HepG2 (cell line): ENCODE measurements around the gene HIF3A. TPM values are rescaled to one million over a fixed set of nuclear protein-coding genes. Genes with fewer than 3 reads are reported as not detected.
A peak's percentile ranks its signal among the peaks of the same experiment; 100 is the strongest.
"Not testable (repeated sequence)": the region's sequence is repeated elsewhere in the genome, so short reads cannot be mapped to it uniquely, and the experiment has no call there.

Source experiments
- ATAC-seq: fragments of 200-7000 bp; cut with Tn5 transposase; 3 replicates; pipeline ENCODE4 v1.9.1; 2020; ENCODE audit warnings: mild to moderate bottlenecking, moderate library complexity
- BruUV-seq: library from RNA; stranded (reverse); fragments of 400-500 nt; replicated peaks from 2 replicates; lab custom pipeline; 2021; lab: Mats Ljungman, UMichigan
- CTCF ChIA-PET: fragments of 300-600 bp; formaldehyde crosslinking; extraction: SDS; loops from one replicate; lab custom pipeline; 2021; ENCODE audit warnings: low total read pairs, inconsistent platforms, low intra/inter-chr PET ratio; lab: Yijun Ruan, JAX
- POLR2A ChIA-PET: fragments of 350-600 bp; sonication (Branson Sonifier 250); formaldehyde crosslinking; loops from one replicate; lab custom pipeline; 2020; ENCODE audit warnings: antibody characterized with exemption, inconsistent platforms; lab: Yijun Ruan, JAX
- DNase-seq: peaks from one replicate; pipeline ENCODE4 v3.0.0-alpha.2; 2015; ENCODE audit warnings: low spot score
- FAIRE-seq: peaks from 3 replicates; lab custom pipeline; 2011; peaks lifted over from hg19 to GRCh38; lab: Jason Lieb, UNC
- H2AFZ ChIP-seq: one replicate; pipeline ENCODE4 v1.6.1; 2011; ENCODE audit warnings: low read length, inconsistent platforms
- H3K27ac ChIP-seq: fragments of 300-600 bp; 3 replicates; pipeline ENCODE4 v1.8.0; 2011; ENCODE audit warnings: mixed run types, mild to moderate bottlenecking, mixed read lengths, low read length, inconsistent platforms; ENCODE audit not compliant: insufficient read depth; ENCODE audit errors: extremely low read length
- H3K27me3 ChIP-seq, 2 experiments: fragments of 200-600 bp in 1 of 2; 2 replicates in 1 of 2; 3 replicates in 1 of 2; pipeline versions ENCODE4 v1.6.0 to v1.8.0; 2011; ENCODE audit warnings: low read length in 2 of 2, mild to moderate bottlenecking in 2 of 2, moderate library complexity in 2 of 2, inconsistent platforms in 1 of 2; ENCODE audit not compliant: insufficient read depth in 2 of 2, control insufficient read depth in 1 of 2
- H3K36me3 ChIP-seq, 2 experiments: fragments of 200-600 bp in 1 of 2; replicated peaks in 1 of 2; 2 replicates in 1 of 2; 3 replicates in 1 of 2; pipeline versions ENCODE4 v1.5.1 to v1.8.0; 2011; ENCODE audit warnings: low read length in 2 of 2, inconsistent platforms in 1 of 2; ENCODE audit not compliant: insufficient read depth in 2 of 2, control insufficient read depth in 1 of 2
- H3K4me1 ChIP-seq: 2 replicates; pipeline ENCODE4 v1.5.1; 2012; ENCODE audit warnings: low read length, inconsistent platforms; ENCODE audit not compliant: insufficient read depth
- H3K4me2 ChIP-seq: 2 replicates; pipeline ENCODE4 v1.6.0; 2011; ENCODE audit warnings: low read depth, low read length, inconsistent platforms
- H3K4me3 ChIP-seq, 3 experiments: fragments of 200-600 bp in 1 of 3; sonication (generic), shearing (Covaris generic) in 1 of 3; replicated peaks in 1 of 3; 2 replicates each; pipeline ENCODE4 v1.5.1; 2011 to 2016; ENCODE audit warnings: low read length in 3 of 3, inconsistent platforms in 2 of 3, low read depth in 2 of 3, mild to moderate bottlenecking in 2 of 3, control low read depth in 1 of 3, mixed read lengths in 1 of 3; ENCODE audit not compliant: insufficient read depth in 1 of 3
- H3K79me2 ChIP-seq: one replicate; pipeline ENCODE4 v1.6.1; 2011; ENCODE audit warnings: low read length, inconsistent platforms; ENCODE audit not compliant: insufficient read depth
- H3K9ac ChIP-seq: 2 replicates; pipeline ENCODE4 v1.6.0; 2011; ENCODE audit warnings: mild to moderate bottlenecking, low read depth, low read length, inconsistent platforms; ENCODE audit not compliant: insufficient read depth
- H3K9me3 ChIP-seq: 2 replicates; pipeline ENCODE4 v1.5.1; 2012; ENCODE audit warnings: mild to moderate bottlenecking, low read length
- H4K20me1 ChIP-seq: 2 replicates; pipeline ENCODE4 v1.6.0; 2011; ENCODE audit warnings: inconsistent platforms, mild to moderate bottlenecking, low read length, moderate library complexity; ENCODE audit not compliant: insufficient read depth
- CEBPB ChIP-seq: IDR thresholded peaks from 2 replicates; pipeline ENCODE4 v1.6.1; 2011; ENCODE audit warnings: low read depth, low read length, improper control_type of control experiment, borderline replicate concordance
- JUND ChIP-seq: sonication (generic); formaldehyde crosslinking; IDR thresholded peaks from 2 replicates; pipeline ENCODE4 v1.8.0; 2022; ENCODE audit warnings: mild to moderate bottlenecking, missing genetic modification reagents
- WGBS: methylation state at CpG from one replicate; pipeline ENCODE4 v1.1.6; 2017; ENCODE audit warnings: low lambda C conversion rate; 5-methylcytosine and 5-hydroxymethylcytosine counted together
- in situ Hi-C: cut with HindIII; loops from 2 replicates; pipeline ENCODE4 v1.10.0; 2017; ENCODE audit warnings: low pct_unique_long_range_greater_than_20kb; ENCODE audit not compliant: extremely low pct_ligation_motif_present
- intact Hi-C: fragments of 100-400 bp; cut with micrococcal nuclease; formaldehyde crosslinking; loops from one replicate; pipeline ENCODE4 v1.10.0; 2022; ENCODE audit not compliant: unreplicated experiment
- polyA plus RNA-seq, 8 experiments: library from polyadenylated mRNA; depleted of rRNA in 3 of 8; stranded (reverse) in 7 of 8; unstranded in 1 of 8; fragments of >200 nt; fragmentation: Illumina TruSeq in 4 of 8; extraction: Trizol in 4 of 8; gene quantifications; 2 replicates each; pipeline versions ENCODE4 v1.2.1 to v1.2.3, GENCODE V29; 2011 to 2016; ENCODE audit warnings: low read depth in 4 of 8, missing spikeins in 1 of 8, mixed read lengths in 1 of 8; ENCODE audit not compliant: insufficient read depth in 1 of 8
- total RNA-seq, 5 experiments: library from RNA; depleted of rRNA; stranded (reverse); fragments of >200 nt; fragmentation: Illumina TruSeq; extraction: Trizol; gene quantifications; 2 replicates each; pipeline ENCODE4 v1.2.3, GENCODE V29; 2016; ENCODE audit warnings: low read depth in 1 of 5

HIF3A gene
- total and polyA plus RNA-seq, 2 of the 13 experiments (the other 11 are each of a cell fraction or from before 2014, with no cell fraction given): 0.09 to 0.22 TPM

GRCh38 chr19:46256855-46257254 lies 40.0 kb upstream of the HIF3A start:
- no peak for DNase-seq
- Histone ChIP-seq H2AFZ (no peak overlapping the region), H3K9ac (no peak overlapping the region), H3K36me3 (no peaks in the 10 kb centered on the region), H3K27me3 (peaks cover 0 to 13% of the 10 kb centered on the region in 2 experiments; a peak in 3 of 5 replicates), H3K4me1 (no peaks in the 10 kb centered on the region), H3K4me2 (no peak overlapping the region), H3K79me2 (no peaks in the 10 kb centered on the region), H4K20me1 (no peaks in the 10 kb centered on the region), H3K27ac (no peak overlapping the region), H3K4me3 (no peak overlapping the region)
- WGBS: 9% methylated on average over 8 of the region's 8 CpGs
- no peak for FAIRE-seq
- intact Hi-C loops (no loop called here), in situ Hi-C loops (no loop called here)
- CTCF ChIA-PET: no interaction called here
- ATAC-seq: no peak
- no TSS peak for BruUV-seq
- POLR2A ChIA-PET: no interaction called here
- TF ChIP-seq CEBPB (peak; percentile 63; the same call in 1 of the 2 replicates), JUND (CRISPR knock-in tag) (no peak)
- TF ChIP-seq, all 625 proteins: peak for 1
- H3K9me3 ChIP-seq: no peaks in the 10 kb centered on the region

- H2AFZ ChIP-seq, H3K9ac ChIP-seq, POLR2A ChIA-PET, H3K4me1 ChIP-seq, H3K27ac ChIP-seq, H4K20me1 ChIP-seq, in situ Hi-C loops, CTCF ChIA-PET, DNase-seq, H3K4me3 ChIP-seq, BruUV-seq, H3K79me2 ChIP-seq, H3K9me3 ChIP-seq, FAIRE-seq, H3K36me3 ChIP-seq, H3K4me2 ChIP-seq, ATAC-seq: not testable (repeated sequence)
- intact Hi-C loops: loop anchor here (10.0 kb wide), 1 partner anchor 77 kb away; no protein-coding TSS in a partner anchor
- H3K27me3 ChIP-seq: peaks cover 0 to 18% of the 10 kb centered on the region in 2 experiments; a peak in 3 of 5 replicates
- WGBS: 0% methylated on average over 1 of the region's 7 CpGs
Observed at GRCh38 chr19:46261501-46261900, 35.3 kb upstream of the HIF3A start.
